ENCODE measurements around the gene PSPH.
"Not testable (repeated sequence)": the region's sequence is repeated elsewhere in the genome, so short reads cannot be mapped to it uniquely, and the experiment has no call there.

The PSPH gene

DNA sequence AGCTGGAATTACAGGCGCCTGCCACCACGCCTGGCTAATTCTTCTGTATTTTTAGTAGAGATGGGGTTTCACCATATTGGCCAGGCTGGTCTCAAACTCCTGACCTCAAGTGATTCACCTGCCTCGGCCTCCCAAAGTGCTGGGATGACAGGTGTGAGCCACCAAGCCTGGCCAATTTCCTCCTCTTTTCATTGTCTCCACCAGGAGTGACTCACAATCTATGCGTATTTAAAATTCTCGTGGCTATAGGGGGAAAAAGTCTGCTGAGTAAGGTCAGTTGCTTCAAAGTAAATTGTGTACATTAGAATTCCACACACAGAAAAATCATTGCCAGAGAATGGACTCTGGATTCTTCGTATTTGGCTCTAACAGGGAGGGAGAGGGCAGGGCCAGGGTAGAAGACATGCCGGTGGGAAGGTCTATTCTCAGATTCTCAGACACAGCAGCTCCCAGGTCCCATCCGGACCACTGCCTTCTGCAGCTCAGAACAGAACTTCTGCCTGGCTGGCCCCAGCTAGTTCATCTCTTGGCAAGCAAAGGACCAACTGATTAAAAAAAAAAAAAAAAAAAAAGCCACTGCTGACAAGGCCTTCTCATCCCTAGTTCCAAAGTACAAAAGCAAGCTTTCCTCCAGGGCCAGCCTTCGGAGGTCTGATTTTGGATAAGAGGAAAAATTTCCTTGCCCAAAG lies 22.2 kb downstream of the PSPH start:
- TF ChIP-seq, protein P1, sequence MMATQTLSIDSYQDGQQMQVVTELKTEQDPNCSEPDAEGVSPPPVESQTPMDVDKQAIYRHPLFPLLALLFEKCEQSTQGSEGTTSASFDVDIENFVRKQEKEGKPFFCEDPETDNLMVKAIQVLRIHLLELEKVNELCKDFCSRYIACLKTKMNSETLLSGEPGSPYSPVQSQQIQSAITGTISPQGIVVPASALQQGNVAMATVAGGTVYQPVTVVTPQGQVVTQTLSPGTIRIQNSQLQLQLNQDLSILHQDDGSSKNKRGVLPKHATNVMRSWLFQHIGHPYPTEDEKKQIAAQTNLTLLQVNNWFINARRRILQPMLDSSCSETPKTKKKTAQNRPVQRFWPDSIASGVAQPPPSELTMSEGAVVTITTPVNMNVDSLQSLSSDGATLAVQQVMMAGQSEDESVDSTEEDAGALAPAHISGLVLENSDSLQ (IDR thresholded peaks at IDR 0.05): no peak
- TF ChIP-seq CTBP1 (IDR thresholded peaks at IDR 0.05; ENCODE audit: borderline replicate concordance) (no peak), ELF4 (IDR thresholded peaks at IDR 0.05) (no peak), SP1 (IDR thresholded peaks at IDR 0.05) (no peak), LEF1 (IDR thresholded peaks at IDR 0.05; ENCODE audit: borderline replicate concordance) (no peak), ZNF384 (IDR thresholded peaks at IDR 0.05) (no peak), TARDBP (IDR thresholded peaks at IDR 0.05) (no peak), FOXK2 (IDR thresholded peaks at IDR 0.05) (no peak), SUZ12 (IDR thresholded peaks at IDR 0.05) (no peak), NFRKB (IDR thresholded peaks at IDR 0.05) (no peak), ARNT (IDR thresholded peaks at IDR 0.05) (no peak), L3MBTL2 (conservative IDR thresholded peaks at IDR 0.05) (no peak), BHLHE40 (IDR thresholded peaks at IDR 0.05; ENCODE audit: borderline replicate concordance) (no peak)
- POLR2A ChIA-PET: interaction anchor here (0.5 to 2.2 kb wide), 2 partner anchors 22 to 29 kb away, joined by 3 to 9 read pairs; partner anchors contain the start of genes CCT6A and PSPH
- CTCF ChIA-PET: no interaction called here
- no peak for DNase-seq (ENCODE audit: extremely low spot score)

- no peak for DNase-seq (ENCODE audit: extremely low spot score)
- ChIA-PET CTCF (no interaction called here), POLR2A (no interaction called here)
- TF ChIP-seq L3MBTL2 (conservative IDR thresholded peaks at IDR 0.05): no peak
- TF ChIP-seq NFRKB (IDR thresholded peaks at IDR 0.05): no peak
- TF ChIP-seq, protein P1 (IDR thresholded peaks at IDR 0.05): no peak
- TF ChIP-seq HDGF (IDR thresholded peaks at IDR 0.05; ENCODE audit: borderline replicate concordance): no peak
- TF ChIP-seq SUZ12 (IDR thresholded peaks at IDR 0.05): no peak
- TF ChIP-seq BHLHE40 (IDR thresholded peaks at IDR 0.05; ENCODE audit: borderline replicate concordance): no peak
- no peak for TF ChIP-seq CTBP1 (IDR thresholded peaks at IDR 0.05; ENCODE audit: borderline replicate concordance)
- no peak for TF ChIP-seq TARDBP (IDR thresholded peaks at IDR 0.05)
- TF ChIP-seq FOXA1 (IDR thresholded peaks at IDR 0.05): no peak
- TF ChIP-seq LEF1 (IDR thresholded peaks at IDR 0.05; ENCODE audit: borderline replicate concordance): no peak
- TF ChIP-seq FOXM1 (IDR thresholded peaks at IDR 0.05; ENCODE audit: borderline replicate concordance): no peak
- TF ChIP-seq ELF4 (IDR thresholded peaks at IDR 0.05): no peak
- no peak for TF ChIP-seq SP1 (IDR thresholded peaks at IDR 0.05)
- no peak for TF ChIP-seq ZNF384 (IDR thresholded peaks at IDR 0.05)
- TF ChIP-seq ARNT (IDR thresholded peaks at IDR 0.05): no peak
- TF ChIP-seq FOXK2 (IDR thresholded peaks at IDR 0.05): no peak
Observed at GRCh38 chr7:56026538-56026937, 24.7 kb downstream of the PSPH start.

GRCh38 chr7:56023500-56023899 lies 27.7 kb downstream of the PSPH start:
- CTCF ChIA-PET: no interaction called here
- no peak for TF ChIP-seq NFRKB (IDR thresholded peaks at IDR 0.05)
- POLR2A ChIA-PET: no interaction called here
- DNase-seq (ENCODE audit: extremely low spot score): no peak

GRCh38 chr7:56019501-56019900 lies 31.7 kb downstream of the PSPH start:
- no peak for TF ChIP-seq BHLHE40 (IDR thresholded peaks at IDR 0.05; ENCODE audit: borderline replicate concordance)
- no peak for TF ChIP-seq LEF1 (IDR thresholded peaks at IDR 0.05; ENCODE audit: borderline replicate concordance)
- no peak for TF ChIP-seq FOXM1 (IDR thresholded peaks at IDR 0.05; ENCODE audit: borderline replicate concordance)
- no peak for TF ChIP-seq SP1 (IDR thresholded peaks at IDR 0.05)
- no peak for TF ChIP-seq NFRKB (IDR thresholded peaks at IDR 0.05)
- no peak for TF ChIP-seq SUZ12 (IDR thresholded peaks at IDR 0.05)
- TF ChIP-seq L3MBTL2 (conservative IDR thresholded peaks at IDR 0.05): no peak
- TF ChIP-seq, protein P1 (IDR thresholded peaks at IDR 0.05): no peak
- TF ChIP-seq ARNT (IDR thresholded peaks at IDR 0.05): no peak
- no peak for TF ChIP-seq ZNF384 (IDR thresholded peaks at IDR 0.05)
- TF ChIP-seq HDGF (IDR thresholded peaks at IDR 0.05; ENCODE audit: borderline replicate concordance): no peak
- TF ChIP-seq FOXA1 (IDR thresholded peaks at IDR 0.05): no peak
- no peak for TF ChIP-seq ELF4 (IDR thresholded peaks at IDR 0.05)
- TF ChIP-seq CTBP1 (IDR thresholded peaks at IDR 0.05; ENCODE audit: borderline replicate concordance): no peak
- TF ChIP-seq FOXK2 (IDR thresholded peaks at IDR 0.05): no peak
- no peak for TF ChIP-seq TARDBP (IDR thresholded peaks at IDR 0.05)
- CTCF ChIA-PET: no interaction called here
- POLR2A ChIA-PET: no interaction called here
- no peak for DNase-seq (ENCODE audit: extremely low spot score)

DNA sequence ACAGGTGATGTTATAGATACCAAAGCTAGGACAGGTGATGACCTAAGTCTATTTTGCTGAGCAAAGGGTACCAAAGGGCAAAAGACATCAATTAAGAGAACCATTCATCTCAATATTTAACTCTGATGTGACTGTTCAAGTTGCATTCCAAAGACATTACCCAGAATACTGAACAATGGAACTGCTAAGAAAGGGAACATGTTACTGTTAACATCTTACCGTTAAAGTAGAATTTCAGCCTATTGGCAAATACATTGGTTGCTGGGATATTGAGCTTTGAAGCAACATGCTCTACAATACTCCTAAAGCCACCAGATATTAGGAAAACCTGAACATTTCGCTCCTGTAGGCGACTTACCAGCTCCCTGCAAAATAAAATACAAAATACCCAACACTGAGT lies 34.2 kb downstream of the PSPH start:
- CTCF ChIA-PET: interaction anchor here (0.6 kb wide), 1 partner anchor 81 kb away, joined by 3 read pairs; no protein-coding TSS in a partner anchor
- DNase-seq (ENCODE audit: extremely low spot score); POLR2A ChIA-PET: not testable (repeated sequence)

DNA sequence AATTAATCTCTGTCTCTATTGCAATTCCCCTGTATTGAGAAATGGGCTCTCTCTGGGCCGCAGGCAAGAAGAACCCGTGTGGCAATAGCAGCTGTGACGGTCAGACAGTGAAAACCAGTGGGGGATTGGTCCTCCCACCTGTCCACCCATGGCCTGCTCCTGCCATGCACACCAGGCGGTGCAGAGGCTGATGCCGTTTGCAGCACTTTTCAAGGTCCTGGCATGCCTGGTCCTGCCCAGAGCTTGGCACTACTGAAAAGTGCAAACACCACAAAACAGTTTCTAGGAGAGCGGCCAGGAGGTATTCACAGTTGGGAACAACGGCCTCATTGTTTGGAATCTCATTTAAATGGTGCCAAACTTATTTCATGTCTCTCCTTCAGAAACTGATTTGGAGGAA lies 41.5 kb downstream of the PSPH start:
- POLR2A ChIA-PET: interaction anchor here (1.0 to 2.0 kb wide), 2 partner anchors 55 to 96 kb away, joined by 3 to 5 read pairs; partner anchors contain the start of genes CHCHD2 and SUMF2
- CTCF ChIA-PET: interaction anchor here (0.8 kb wide), 1 partner anchor 31 kb away, joined by 6 read pairs; no protein-coding TSS in a partner anchor
- no peak for TF ChIP-seq BHLHE40 (IDR thresholded peaks at IDR 0.05; ENCODE audit: borderline replicate concordance)
- no peak for TF ChIP-seq L3MBTL2 (conservative IDR thresholded peaks at IDR 0.05)
- no peak for TF ChIP-seq TARDBP (IDR thresholded peaks at IDR 0.05)
- TF ChIP-seq CTBP1 (IDR thresholded peaks at IDR 0.05; ENCODE audit: borderline replicate concordance): no peak
- TF ChIP-seq, protein P1 (IDR thresholded peaks at IDR 0.05): no peak
- no peak for TF ChIP-seq FOXM1 (IDR thresholded peaks at IDR 0.05; ENCODE audit: borderline replicate concordance)
- no peak for TF ChIP-seq LEF1 (IDR thresholded peaks at IDR 0.05; ENCODE audit: borderline replicate concordance)
- no peak for TF ChIP-seq SP1 (IDR thresholded peaks at IDR 0.05)
- no peak for TF ChIP-seq FOXA1 (IDR thresholded peaks at IDR 0.05)
- TF ChIP-seq ELF4 (IDR thresholded peaks at IDR 0.05): no peak
- no peak for TF ChIP-seq SUZ12 (IDR thresholded peaks at IDR 0.05)
- TF ChIP-seq ZNF384 (IDR thresholded peaks at IDR 0.05): no peak
- TF ChIP-seq NFRKB (IDR thresholded peaks at IDR 0.05): no peak
- no peak for TF ChIP-seq ARNT (IDR thresholded peaks at IDR 0.05)
- TF ChIP-seq FOXK2 (IDR thresholded peaks at IDR 0.05): no peak
- no peak for TF ChIP-seq HDGF (IDR thresholded peaks at IDR 0.05; ENCODE audit: borderline replicate concordance)
- DNase-seq (ENCODE audit: extremely low spot score): no peak
